ENCODE measurements around the gene KMO. TPM values are rescaled to one million over a fixed set of nuclear protein-coding genes. Genes with fewer than 3 reads are reported as not detected.

The KMO gene
- total RNA-seq, 1 experiment from 2014 or later = not detected

DNA sequence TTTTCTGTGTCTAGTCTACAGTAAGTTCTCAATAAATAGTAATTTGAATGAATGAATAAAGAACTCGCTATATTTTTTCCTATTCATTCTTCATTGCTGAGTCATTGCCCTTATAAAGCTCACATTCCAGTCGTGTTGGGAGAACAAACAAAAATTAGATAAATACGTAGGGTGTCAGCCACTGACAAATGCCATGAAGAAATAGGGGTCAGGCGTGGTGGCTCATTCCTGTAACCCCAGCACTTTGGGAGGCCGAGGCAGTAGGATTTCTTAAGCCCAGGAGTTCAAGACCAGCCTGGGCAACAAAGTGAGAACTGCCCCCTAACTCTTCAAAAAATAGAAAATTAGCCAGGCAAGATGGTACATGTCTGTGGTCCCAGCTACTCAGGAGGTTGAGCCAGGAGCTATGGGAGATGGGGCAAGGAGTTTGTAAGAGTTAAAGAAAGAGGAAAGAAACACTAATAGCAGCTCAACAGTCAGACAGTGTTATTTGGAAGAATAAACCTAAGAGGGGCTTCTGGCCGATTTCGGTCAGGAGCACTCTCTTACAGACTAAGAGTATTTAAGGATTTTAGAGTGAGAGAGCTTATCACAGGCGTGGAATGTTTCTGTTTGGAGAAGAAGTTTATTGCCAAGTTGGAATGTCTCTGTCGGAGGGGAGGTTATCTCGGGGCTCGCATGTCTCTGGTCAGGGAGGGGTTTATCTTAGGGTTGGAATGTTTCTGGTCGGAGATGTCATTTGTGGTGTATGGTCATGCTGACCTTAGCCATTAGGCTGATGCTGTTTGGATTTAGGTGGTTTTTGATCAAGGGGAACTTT is 109.8 kb downstream of the KMO start (continued):
- TF ChIP-seq, protein P1, sequence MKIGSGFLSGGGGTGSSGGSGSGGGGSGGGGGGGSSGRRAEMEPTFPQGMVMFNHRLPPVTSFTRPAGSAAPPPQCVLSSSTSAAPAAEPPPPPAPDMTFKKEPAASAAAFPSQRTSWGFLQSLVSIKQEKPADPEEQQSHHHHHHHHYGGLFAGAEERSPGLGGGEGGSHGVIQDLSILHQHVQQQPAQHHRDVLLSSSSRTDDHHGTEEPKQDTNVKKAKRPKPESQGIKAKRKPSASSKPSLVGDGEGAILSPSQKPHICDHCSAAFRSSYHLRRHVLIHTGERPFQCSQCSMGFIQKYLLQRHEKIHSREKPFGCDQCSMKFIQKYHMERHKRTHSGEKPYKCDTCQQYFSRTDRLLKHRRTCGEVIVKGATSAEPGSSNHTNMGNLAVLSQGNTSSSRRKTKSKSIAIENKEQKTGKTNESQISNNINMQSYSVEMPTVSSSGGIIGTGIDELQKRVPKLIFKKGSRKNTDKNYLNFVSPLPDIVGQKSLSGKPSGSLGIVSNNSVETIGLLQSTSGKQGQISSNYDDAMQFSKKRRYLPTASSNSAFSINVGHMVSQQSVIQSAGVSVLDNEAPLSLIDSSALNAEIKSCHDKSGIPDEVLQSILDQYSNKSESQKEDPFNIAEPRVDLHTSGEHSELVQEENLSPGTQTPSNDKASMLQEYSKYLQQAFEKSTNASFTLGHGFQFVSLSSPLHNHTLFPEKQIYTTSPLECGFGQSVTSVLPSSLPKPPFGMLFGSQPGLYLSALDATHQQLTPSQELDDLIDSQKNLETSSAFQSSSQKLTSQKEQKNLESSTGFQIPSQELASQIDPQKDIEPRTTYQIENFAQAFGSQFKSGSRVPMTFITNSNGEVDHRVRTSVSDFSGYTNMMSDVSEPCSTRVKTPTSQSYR (CRISPR knock-in tag; IDR thresholded peaks at IDR 0.05) = no peak
- TF ChIP-seq IRF2 (CRISPR knock-in tag; IDR thresholded peaks at IDR 0.05; ENCODE audit: borderline replicate concordance, low read depth) (no peak), MXD4 (CRISPR knock-in tag; IDR thresholded peaks at IDR 0.05; ENCODE audit: borderline replicate concordance) (no peak), JUN (CRISPR knock-in tag; IDR thresholded peaks at IDR 0.05) (no peak)
- TF ChIP-seq, protein P2, sequence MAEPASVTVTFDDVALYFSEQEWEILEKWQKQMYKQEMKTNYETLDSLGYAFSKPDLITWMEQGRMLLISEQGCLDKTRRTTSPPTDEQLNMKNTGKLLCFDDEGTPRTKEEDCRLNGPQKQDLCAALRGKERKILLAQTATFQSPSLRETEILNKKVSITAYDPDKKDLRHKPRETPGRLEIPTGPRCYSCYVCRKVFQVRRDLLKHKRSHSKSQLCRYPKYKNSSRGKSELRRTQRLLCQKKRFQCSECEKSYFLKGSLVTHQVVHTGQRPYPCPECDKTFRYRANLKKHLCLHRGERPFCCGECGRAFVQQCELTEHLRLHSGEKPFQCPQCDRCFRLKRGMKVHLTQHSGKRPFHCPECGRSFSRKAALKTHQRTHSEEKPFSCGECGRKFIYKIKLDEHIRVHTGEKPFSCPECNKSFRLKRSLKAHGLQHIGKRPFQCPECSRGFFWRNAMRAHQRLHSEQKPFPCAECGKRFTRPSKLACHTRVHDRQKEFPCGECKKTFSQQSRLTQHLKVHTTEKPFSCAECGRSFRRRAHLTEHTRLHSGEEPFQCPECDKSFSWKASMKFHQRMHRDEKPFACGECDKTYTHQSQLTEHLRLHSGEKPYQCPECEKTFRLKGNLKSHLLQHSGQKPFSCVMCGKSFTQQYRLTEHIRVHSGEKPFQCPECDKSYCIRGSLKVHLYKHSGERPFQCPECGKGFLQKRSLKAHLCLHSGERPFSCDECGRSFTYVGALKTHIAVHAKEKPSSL (CRISPR knock-in tag; conservative IDR thresholded peaks at IDR 0.05) = no peak

DNA sequence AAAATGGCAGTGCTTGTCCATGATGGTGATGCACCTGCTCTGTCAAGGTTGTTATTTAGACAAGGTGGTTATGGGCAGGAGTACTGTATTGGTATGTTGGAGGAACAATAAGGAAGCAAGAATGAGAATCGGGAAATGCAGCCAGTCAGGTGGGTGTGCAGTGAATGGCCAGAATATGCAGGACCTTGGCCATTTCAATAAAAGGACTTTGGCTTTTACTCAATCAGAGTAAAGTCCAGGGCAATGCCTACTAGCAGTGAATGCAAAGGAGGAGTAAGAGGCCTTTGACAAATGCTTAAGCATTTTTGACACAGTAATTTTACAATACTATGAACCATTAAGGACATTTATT is 110.4 kb downstream of the KMO start:
- no peak overlapping the region for H3K4me3 Mint-ChIP-seq
- peaks cover 31% of the 10 kb centered on the region for H3K4me1 Mint-ChIP-seq
- POLR2A ChIA-PET = no interaction called here
- CTCF ChIA-PET = no interaction called here
- ATAC-seq (no peak), DNase-seq (ENCODE audit: low spot score) (no peak)
- no peak overlapping the region for H3K27ac Mint-ChIP-seq
- H3K36me3 Mint-ChIP-seq = peaks cover 25% of the 10 kb centered on the region
- peaks cover 25% of the 10 kb centered on the region for H3K9me3 Mint-ChIP-seq
- H3K27me3 Mint-ChIP-seq (ENCODE audit: low read depth) = peaks cover 18% of the 10 kb centered on the region
- TF ChIP-seq, protein P3, sequence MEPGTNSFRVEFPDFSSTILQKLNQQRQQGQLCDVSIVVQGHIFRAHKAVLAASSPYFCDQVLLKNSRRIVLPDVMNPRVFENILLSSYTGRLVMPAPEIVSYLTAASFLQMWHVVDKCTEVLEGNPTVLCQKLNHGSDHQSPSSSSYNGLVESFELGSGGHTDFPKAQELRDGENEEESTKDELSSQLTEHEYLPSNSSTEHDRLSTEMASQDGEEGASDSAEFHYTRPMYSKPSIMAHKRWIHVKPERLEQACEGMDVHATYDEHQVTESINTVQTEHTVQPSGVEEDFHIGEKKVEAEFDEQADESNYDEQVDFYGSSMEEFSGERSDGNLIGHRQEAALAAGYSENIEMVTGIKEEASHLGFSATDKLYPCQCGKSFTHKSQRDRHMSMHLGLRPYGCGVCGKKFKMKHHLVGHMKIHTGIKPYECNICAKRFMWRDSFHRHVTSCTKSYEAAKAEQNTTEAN (CRISPR knock-in tag; IDR thresholded peaks at IDR 0.05) = no peak
- TF ChIP-seq, protein P4, sequence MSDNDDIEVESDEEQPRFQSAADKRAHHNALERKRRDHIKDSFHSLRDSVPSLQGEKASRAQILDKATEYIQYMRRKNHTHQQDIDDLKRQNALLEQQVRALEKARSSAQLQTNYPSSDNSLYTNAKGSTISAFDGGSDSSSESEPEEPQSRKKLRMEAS (CRISPR knock-in tag; IDR thresholded peaks at IDR 0.05) = no peak
- no peak for TF ChIP-seq NFE2L1 (CRISPR knock-in tag; IDR thresholded peaks at IDR 0.05)
- no peak for TF ChIP-seq IRF2 (CRISPR knock-in tag; IDR thresholded peaks at IDR 0.05; ENCODE audit: borderline replicate concordance, low read depth)
- TF ChIP-seq, protein P1 (CRISPR knock-in tag; IDR thresholded peaks at IDR 0.05) = no peak
- TF ChIP-seq JUN (CRISPR knock-in tag; IDR thresholded peaks at IDR 0.05) = no peak
- TF ChIP-seq, protein P5, sequence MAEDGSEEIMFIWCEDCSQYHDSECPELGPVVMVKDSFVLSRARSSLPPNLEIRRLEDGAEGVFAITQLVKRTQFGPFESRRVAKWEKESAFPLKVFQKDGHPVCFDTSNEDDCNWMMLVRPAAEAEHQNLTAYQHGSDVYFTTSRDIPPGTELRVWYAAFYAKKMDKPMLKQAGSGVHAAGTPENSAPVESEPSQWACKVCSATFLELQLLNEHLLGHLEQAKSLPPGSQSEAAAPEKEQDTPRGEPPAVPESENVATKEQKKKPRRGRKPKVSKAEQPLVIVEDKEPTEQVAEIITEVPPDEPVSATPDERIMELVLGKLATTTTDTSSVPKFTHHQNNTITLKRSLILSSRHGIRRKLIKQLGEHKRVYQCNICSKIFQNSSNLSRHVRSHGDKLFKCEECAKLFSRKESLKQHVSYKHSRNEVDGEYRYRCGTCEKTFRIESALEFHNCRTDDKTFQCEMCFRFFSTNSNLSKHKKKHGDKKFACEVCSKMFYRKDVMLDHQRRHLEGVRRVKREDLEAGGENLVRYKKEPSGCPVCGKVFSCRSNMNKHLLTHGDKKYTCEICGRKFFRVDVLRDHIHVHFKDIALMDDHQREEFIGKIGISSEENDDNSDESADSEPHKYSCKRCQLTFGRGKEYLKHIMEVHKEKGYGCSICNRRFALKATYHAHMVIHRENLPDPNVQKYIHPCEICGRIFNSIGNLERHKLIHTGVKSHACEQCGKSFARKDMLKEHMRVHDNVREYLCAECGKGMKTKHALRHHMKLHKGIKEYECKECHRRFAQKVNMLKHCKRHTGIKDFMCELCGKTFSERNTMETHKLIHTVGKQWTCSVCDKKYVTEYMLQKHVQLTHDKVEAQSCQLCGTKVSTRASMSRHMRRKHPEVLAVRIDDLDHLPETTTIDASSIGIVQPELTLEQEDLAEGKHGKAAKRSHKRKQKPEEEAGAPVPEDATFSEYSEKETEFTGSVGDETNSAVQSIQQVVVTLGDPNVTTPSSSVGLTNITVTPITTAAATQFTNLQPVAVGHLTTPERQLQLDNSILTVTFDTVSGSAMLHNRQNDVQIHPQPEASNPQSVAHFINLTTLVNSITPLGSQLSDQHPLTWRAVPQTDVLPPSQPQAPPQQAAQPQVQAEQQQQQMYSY (CRISPR knock-in tag; IDR thresholded peaks at IDR 0.05) = no peak
- no peak for TF ChIP-seq KAT7 (CRISPR knock-in tag; IDR thresholded peaks at IDR 0.05; ENCODE audit: borderline replicate concordance)
- TF ChIP-seq, protein P2 (CRISPR knock-in tag; conservative IDR thresholded peaks at IDR 0.05) = no peak
- TF ChIP-seq FOXJ3 (CRISPR knock-in tag; IDR thresholded peaks at IDR 0.05; ENCODE audit: borderline replicate concordance) = no peak
- TF ChIP-seq GTF2I (CRISPR knock-in tag; conservative IDR thresholded peaks at IDR 0.05) = no peak
- TF ChIP-seq PRRX2 (CRISPR knock-in tag; IDR thresholded peaks at IDR 0.05) = no peak
- no peak for TF ChIP-seq GABPB1 (CRISPR knock-in tag; IDR thresholded peaks at IDR 0.05)
- no peak for TF ChIP-seq TCF7 (CRISPR knock-in tag; IDR thresholded peaks at IDR 0.05; ENCODE audit: low read depth)
- TF ChIP-seq CREM (CRISPR knock-in tag; IDR thresholded peaks at IDR 0.05) = no peak
- no peak for TF ChIP-seq ZNF121 (CRISPR knock-in tag; IDR thresholded peaks at IDR 0.05)
- no peak for TF ChIP-seq ZNF396 (CRISPR knock-in tag; IDR thresholded peaks at IDR 0.05; ENCODE audit: borderline replicate concordance)
- no peak for TF ChIP-seq GRHL2 (CRISPR knock-in tag; IDR thresholded peaks at IDR 0.05; ENCODE audit: insufficient replicate concordance, severe bottlenecking)

Measured in WTC11 (cell line).